Tibial nerve (tissue), 4 donors: ENCODE measurements around the gene VOPP1. TPM values are rescaled to one million over a fixed set of nuclear protein-coding genes. Genes with fewer than 3 reads are reported as not detected.

Experiments used
- DNase-seq, 2 donors: peaks; one replicate each; pipeline ENCODE4 v3.0.0-alpha.2; 2019; ENCODE audit warnings: low spot score in 2 of 2
- H3K27ac ChIP-seq, 4 donors: fragments of 200-600 bp; sonication (generic) in 3 of 4; one replicate each; pipeline ENCODE4 v1.5.1; 2017 to 2019; ENCODE audit warnings: mild to moderate bottlenecking in 1 of 4
- H3K27me3 ChIP-seq, 2 donors: fragments of 200-600 bp; sonication (generic) in 1 of 2; one replicate each; pipeline versions ENCODE4 v1.5.1 to v1.6.0; 2017 to 2019
- H3K36me3 ChIP-seq, 3 donors: fragments of 200-600 bp; sonication (generic); one replicate each; pipeline ENCODE4 v1.5.1; 2018 to 2019
- H3K4me1 ChIP-seq, 4 donors: fragments of 200-600 bp; sonication (generic) in 3 of 4; one replicate each; pipeline ENCODE4 v1.5.1; 2017 to 2019
- H3K4me3 ChIP-seq, 4 donors: fragments of 200-600 bp; sonication (generic) in 3 of 4; one replicate each; pipeline ENCODE4 v1.5.1; 2017 to 2019; ENCODE audit warnings: mild to moderate bottlenecking in 1 of 4, moderate library complexity in 1 of 4
- H3K9me3 ChIP-seq, 4 donors: fragments of 200-600 bp; sonication (generic) in 3 of 4; one replicate each; pipeline ENCODE4 v1.5.1; 2017 to 2019
- EP300 ChIP-seq, 2 donors: sonication (generic); formaldehyde crosslinking; IDR thresholded peaks; one replicate each; pipeline ENCODE4 v1.6.1; 2017; ENCODE audit warnings: antibody characterized with exemption in 2 of 2, mild to moderate bottlenecking in 1 of 2
- POLR2A ChIP-seq, 2 donors: fragments of 450-650 bp; IDR thresholded peaks; one replicate each; pipeline ENCODE4 v1.6.1; 2017; ENCODE audit warnings: antibody characterized with exemption in 2 of 2, mild to moderate bottlenecking in 2 of 2, moderate library complexity in 2 of 2
- WGBS, 2 donors: methylation state at CpG; one replicate each; pipeline ENCODE4 v1.1.5; 2018; 5-methylcytosine and 5-hydroxymethylcytosine counted together
- total RNA-seq, 4 donors: library from RNA; depleted of rRNA; stranded (reverse); fragments of >200 nt; gene quantifications; one replicate each; pipeline ENCODE4 v1.1.0, GENCODE V29; 2016
- TF ChIP-seq, protein P1 (sequence below), 5 experiments: fragments of 200-600 bp in 3 of 5; fragments of 450-650 bp in 2 of 5; sonication (generic) in 3 of 5; IDR thresholded peaks; one replicate each; pipeline ENCODE4 v1.5.1; 2016 to 2019; ENCODE audit warnings: antibody characterized with exemption in 5 of 5, mild to moderate bottlenecking in 3 of 5, moderate library complexity in 2 of 5

The VOPP1 gene
- total RNA-seq, 4 donors from 2014 or later = 49.2 to 58.5 (median 54.8) TPM

DNA sequence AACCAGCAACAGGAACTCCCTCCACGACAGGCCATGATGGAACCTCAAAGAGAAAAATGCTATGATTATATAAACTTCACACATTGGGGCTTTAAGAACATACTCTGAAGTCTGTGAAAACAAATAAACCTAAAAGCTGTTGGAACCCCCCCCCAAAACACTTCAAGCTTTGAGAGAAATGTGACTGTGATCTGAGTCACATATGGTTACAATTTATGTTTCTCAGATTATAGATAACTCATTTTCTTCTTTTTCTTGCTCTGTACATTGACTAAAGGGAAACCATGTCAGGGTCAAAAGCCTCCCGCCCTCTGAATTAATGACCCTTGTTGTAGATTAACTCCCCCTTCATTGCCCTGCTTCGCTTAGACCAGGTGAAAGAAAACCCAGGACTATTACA is 15.8 kb downstream of the VOPP1 start:
- 82 to 86% methylated on average over 3 of the region's 3 CpGs for WGBS, 2 donors
- DNase-seq = no peak
- H3K27ac ChIP-seq = no peak overlapping the region
- no peak for TF ChIP-seq EP300 (IDR thresholded peaks at IDR 0.05)
- TF ChIP-seq, protein P1, sequence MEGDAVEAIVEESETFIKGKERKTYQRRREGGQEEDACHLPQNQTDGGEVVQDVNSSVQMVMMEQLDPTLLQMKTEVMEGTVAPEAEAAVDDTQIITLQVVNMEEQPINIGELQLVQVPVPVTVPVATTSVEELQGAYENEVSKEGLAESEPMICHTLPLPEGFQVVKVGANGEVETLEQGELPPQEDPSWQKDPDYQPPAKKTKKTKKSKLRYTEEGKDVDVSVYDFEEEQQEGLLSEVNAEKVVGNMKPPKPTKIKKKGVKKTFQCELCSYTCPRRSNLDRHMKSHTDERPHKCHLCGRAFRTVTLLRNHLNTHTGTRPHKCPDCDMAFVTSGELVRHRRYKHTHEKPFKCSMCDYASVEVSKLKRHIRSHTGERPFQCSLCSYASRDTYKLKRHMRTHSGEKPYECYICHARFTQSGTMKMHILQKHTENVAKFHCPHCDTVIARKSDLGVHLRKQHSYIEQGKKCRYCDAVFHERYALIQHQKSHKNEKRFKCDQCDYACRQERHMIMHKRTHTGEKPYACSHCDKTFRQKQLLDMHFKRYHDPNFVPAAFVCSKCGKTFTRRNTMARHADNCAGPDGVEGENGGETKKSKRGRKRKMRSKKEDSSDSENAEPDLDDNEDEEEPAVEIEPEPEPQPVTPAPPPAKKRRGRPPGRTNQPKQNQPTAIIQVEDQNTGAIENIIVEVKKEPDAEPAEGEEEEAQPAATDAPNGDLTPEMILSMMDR (IDR thresholded peaks at IDR 0.05) = no peak
- TF ChIP-seq POLR2A (IDR thresholded peaks at IDR 0.05) = no peak
- H3K4me1 ChIP-seq = peaks cover 0 to 36% (median 6%) of the 10 kb centered on the region in 4 donors
- no peaks in the 10 kb centered on the region for H3K27me3 ChIP-seq
- no peaks in the 10 kb centered on the region for H3K9me3 ChIP-seq
- no peak overlapping the region for H3K4me3 ChIP-seq
- peaks cover 0 to 12% (median 0%) of the 10 kb centered on the region in 3 donors for H3K36me3 ChIP-seq

DNA sequence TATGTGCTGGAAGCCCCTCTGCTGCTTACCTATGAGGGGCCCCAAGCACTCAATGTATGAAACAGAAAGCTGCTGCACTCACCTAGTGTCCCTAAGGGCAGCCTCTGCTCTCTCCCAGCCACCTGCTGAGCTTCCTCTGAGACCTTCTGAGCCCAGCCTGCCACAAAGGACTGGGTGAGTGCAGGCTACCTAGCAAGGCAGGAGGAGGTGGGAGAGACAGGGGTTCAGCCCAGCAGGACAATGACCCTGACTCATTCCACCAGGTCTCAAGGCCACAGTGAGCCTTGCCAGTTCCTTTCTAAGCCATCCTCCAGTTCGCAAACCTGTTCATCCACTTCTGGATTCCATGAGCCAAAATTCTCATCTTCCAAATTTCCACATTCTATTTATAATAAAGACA is 16.3 kb downstream of the VOPP1 start:
- no peak for TF ChIP-seq POLR2A (IDR thresholded peaks at IDR 0.05)
- no peak for TF ChIP-seq EP300 (IDR thresholded peaks at IDR 0.05)
- TF ChIP-seq, protein P1 (IDR thresholded peaks at IDR 0.05) = no peak
- Histone ChIP-seq H3K4me1 (peaks cover 0 to 35% (median 6%) of the 10 kb centered on the region in 4 donors), H3K9me3 (no peaks in the 10 kb centered on the region), H3K36me3 (peaks cover 0 to 12% (median 0%) of the 10 kb centered on the region in 3 donors), H3K27me3 (no peaks in the 10 kb centered on the region), H3K4me3 (no peak overlapping the region), H3K27ac (no peak overlapping the region)
- 96 to 97% methylated on average over 1 of the region's 1 CpG for WGBS, 2 donors
- DNase-seq = no peak

DNA sequence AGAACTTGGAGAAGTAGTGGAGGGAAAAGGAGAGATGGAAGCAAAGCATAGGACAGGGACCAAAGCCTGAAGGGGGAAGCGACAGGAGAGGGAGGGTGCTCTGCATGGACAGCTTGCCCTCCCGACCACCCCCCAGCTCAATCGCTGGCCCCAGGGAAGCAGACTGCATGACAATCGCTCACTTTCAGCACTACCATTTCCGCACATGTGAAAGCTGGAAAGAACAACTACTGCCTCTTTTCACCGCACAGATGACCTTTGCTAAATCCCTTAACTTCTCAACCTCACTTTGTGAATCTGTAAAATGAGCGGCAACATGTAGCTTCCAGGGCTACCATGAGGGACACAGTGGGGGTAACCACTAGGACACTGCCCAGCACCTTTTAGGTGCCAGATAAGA is 17.1 kb downstream of the VOPP1 start:
- H3K4me1 ChIP-seq = peaks cover 0 to 32% (median 8%) of the 10 kb centered on the region in 4 donors
- H3K9me3 ChIP-seq = no peaks in the 10 kb centered on the region
- no peak overlapping the region for H3K4me3 ChIP-seq
- 61 to 78% methylated on average over 7 of the region's 7 CpGs for WGBS, 2 donors
- H3K36me3 ChIP-seq = peaks cover 0 to 12% (median 0%) of the 10 kb centered on the region in 3 donors
- no peak overlapping the region for H3K27ac ChIP-seq
- DNase-seq = no peak
- no peaks in the 10 kb centered on the region for H3K27me3 ChIP-seq
- TF ChIP-seq, protein P1 (IDR thresholded peaks at IDR 0.05) = no peak
- no peak for TF ChIP-seq POLR2A (IDR thresholded peaks at IDR 0.05)
- TF ChIP-seq EP300 (IDR thresholded peaks at IDR 0.05) = no peak

DNA sequence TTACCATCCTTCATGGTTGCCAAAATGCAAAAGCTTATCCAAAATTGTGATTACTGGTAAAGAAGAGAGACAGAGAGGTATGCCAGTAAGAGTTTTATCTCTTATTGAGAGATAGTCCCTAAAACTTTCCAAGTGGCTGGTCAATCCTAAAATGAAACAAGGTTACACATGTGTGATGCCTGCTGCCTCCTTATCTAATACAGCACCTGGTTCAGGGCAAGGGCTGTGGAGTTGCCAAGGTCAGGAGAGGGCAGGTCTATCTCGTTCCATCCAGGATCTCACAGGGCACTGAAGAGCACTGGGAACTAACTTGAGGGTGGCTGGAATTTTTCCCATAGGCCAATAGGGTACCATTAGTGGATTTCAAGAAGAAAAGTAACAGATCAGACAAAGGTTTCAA is 18.3 kb downstream of the VOPP1 start:
- H3K9me3 ChIP-seq = no peaks in the 10 kb centered on the region
- H3K27me3 ChIP-seq = no peaks in the 10 kb centered on the region
- peaks cover 0 to 31% (median 12%) of the 10 kb centered on the region in 4 donors for H3K4me1 ChIP-seq
- DNase-seq = no peak
- H3K36me3 ChIP-seq = peaks cover 0 to 12% (median 0%) of the 10 kb centered on the region in 3 donors
- H3K4me3 ChIP-seq = no peak overlapping the region
- no peak overlapping the region for H3K27ac ChIP-seq
- 73 to 75% methylated on average over 1 of the region's 1 CpG for WGBS, 2 donors
- TF ChIP-seq, protein P1 (IDR thresholded peaks at IDR 0.05) = no peak
- TF ChIP-seq EP300 (IDR thresholded peaks at IDR 0.05) = no peak
- TF ChIP-seq POLR2A (IDR thresholded peaks at IDR 0.05) = no peak

DNA sequence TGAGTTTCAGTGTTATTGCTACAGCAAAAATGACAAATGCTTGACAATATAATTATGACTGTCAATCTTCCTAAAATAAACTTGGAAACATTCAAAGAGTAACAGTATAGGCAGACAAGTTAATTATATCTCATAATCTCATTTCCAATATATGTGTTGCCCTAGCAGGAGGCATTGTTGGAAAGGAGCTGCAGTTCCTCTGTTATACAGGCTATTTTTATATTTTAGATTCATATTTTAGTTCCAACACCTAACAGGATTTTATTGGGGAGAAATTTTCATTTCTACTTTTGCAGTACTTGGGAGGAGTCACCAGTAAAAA is 19.3 kb downstream of the VOPP1 start:
- no peaks in the 10 kb centered on the region for H3K9me3 ChIP-seq
- DNase-seq = no peak
- H3K4me1 ChIP-seq = peaks cover 0 to 41% (median 11%) of the 10 kb centered on the region in 4 donors
- no peak overlapping the region for H3K27ac ChIP-seq
- H3K27me3 ChIP-seq = no peaks in the 10 kb centered on the region
- H3K4me3 ChIP-seq = no peak overlapping the region
- peaks cover 0 to 12% (median 0%) of the 10 kb centered on the region in 3 donors for H3K36me3 ChIP-seq
- TF ChIP-seq POLR2A (IDR thresholded peaks at IDR 0.05) = no peak
